Liver (tissue), 9 donors: ENCODE results near the gene PGC. TPM values are rescaled to one million over a fixed set of nuclear protein-coding genes. Genes with fewer than 3 reads are reported as not detected.

Experiments used
- DNase-seq: peaks from one replicate; pipeline ENCODE4 v3.0.0-alpha.2; 2017; ENCODE audit warnings: low spot score
- H3K27ac ChIP-seq, 2 donors: one replicate each; pipeline ENCODE4 v1.7.0; 2013; ENCODE audit warnings: inconsistent platforms in 2 of 2, low read length in 2 of 2, control low read depth in 1 of 2, low read depth in 1 of 2, mild to moderate bottlenecking in 1 of 2
- H3K27me3 ChIP-seq, 4 donors: one replicate each; pipeline versions ENCODE4 v1.6.1 to v1.7.0; 2013; ENCODE audit warnings: low read length in 3 of 4, inconsistent platforms in 1 of 4, mild to moderate bottlenecking in 1 of 4, moderate library complexity in 1 of 4; ENCODE audit not compliant: control insufficient read depth in 4 of 4, insufficient read depth in 4 of 4
- H3K36me3 ChIP-seq, 4 donors: one replicate each; pipeline versions ENCODE4 v1.6.1 to v1.7.0; 2013; ENCODE audit warnings: low read length in 3 of 4, mild to moderate bottlenecking in 3 of 4, low read depth in 1 of 4, moderate library complexity in 1 of 4; ENCODE audit not compliant: control insufficient read depth in 4 of 4, insufficient read depth in 3 of 4
- H3K4me1 ChIP-seq, 4 donors: one replicate each; pipeline versions ENCODE4 v1.6.1 to v1.7.0; 2013; ENCODE audit warnings: low read length in 3 of 4, mild to moderate bottlenecking in 3 of 4, moderate library complexity in 1 of 4; ENCODE audit not compliant: control insufficient read depth in 4 of 4, insufficient read depth in 4 of 4
- H3K4me3 ChIP-seq, 3 donors: one replicate each; pipeline versions ENCODE4 v1.6.1 to v1.7.0; 2013; ENCODE audit warnings: low read length in 3 of 3, control low read depth in 1 of 3, low read depth in 1 of 3, mild to moderate bottlenecking in 1 of 3
- H3K9ac ChIP-seq, 2 donors: one replicate each; pipeline ENCODE4 v1.7.0; 2013; ENCODE audit warnings: low read length in 2 of 2, mild to moderate bottlenecking in 2 of 2, moderate library complexity in 2 of 2, control low read depth in 1 of 2, low read depth in 1 of 2
- H3K9me3 ChIP-seq, 4 donors: one replicate each; pipeline versions ENCODE4 v1.6.1 to v1.7.0; 2013; ENCODE audit warnings: low read length in 3 of 4; ENCODE audit not compliant: control insufficient read depth in 4 of 4
- ATF3 ChIP-seq: IDR thresholded peaks from 2 replicates; pipeline ENCODE4 v1.6.1; 2016; ENCODE audit warnings: antibody characterized with exemption
- EGR1 ChIP-seq, 2 donors: IDR thresholded peaks; 2 replicates each; pipeline ENCODE4 v1.6.1; 2016 to 2018; ENCODE audit warnings: antibody characterized with exemption in 2 of 2, low read depth in 2 of 2
- FOXA1 ChIP-seq: IDR thresholded peaks from 2 replicates; pipeline ENCODE4 v1.6.1; 2016; ENCODE audit warnings: antibody characterized with exemption
- FOXA2 ChIP-seq: IDR thresholded peaks from 2 replicates; pipeline ENCODE4 v1.6.1; 2016; ENCODE audit warnings: antibody characterized with exemption
- GABPA ChIP-seq, 2 donors: IDR thresholded peaks in 1 of 2; conservative IDR thresholded peaks in 1 of 2; 2 replicates each; pipeline ENCODE4 v1.6.1; 2016; ENCODE audit warnings: antibody characterized with exemption in 2 of 2, mild to moderate bottlenecking in 1 of 2, moderate library complexity in 1 of 2
- HNF4A ChIP-seq, 2 donors: conservative IDR thresholded peaks; 2 replicates each; pipeline ENCODE4 v1.6.1; 2016; ENCODE audit warnings: antibody characterized with exemption in 2 of 2, mild to moderate bottlenecking in 2 of 2
- HNF4G ChIP-seq: IDR thresholded peaks from 2 replicates; pipeline ENCODE4 v1.6.1; 2016; ENCODE audit warnings: antibody characterized with exemption
- JUND ChIP-seq, 2 donors: IDR thresholded peaks; 2 replicates each; pipeline ENCODE4 v1.6.1; 2016; ENCODE audit warnings: antibody characterized with exemption in 2 of 2
- NR2F2 ChIP-seq: IDR thresholded peaks from 2 replicates; pipeline ENCODE4 v1.6.1; 2016; ENCODE audit warnings: antibody characterized with exemption
- RAD21 ChIP-seq, 2 donors: IDR thresholded peaks; 2 replicates each; pipeline ENCODE4 v1.6.1; 2016; ENCODE audit warnings: antibody characterized with exemption in 2 of 2, mild to moderate bottlenecking in 2 of 2
- RXRA ChIP-seq, 2 donors: IDR thresholded peaks; 2 replicates each; pipeline ENCODE4 v1.6.1; 2017 to 2018; ENCODE audit warnings: antibody characterized with exemption in 2 of 2, mild to moderate bottlenecking in 1 of 2
- SP1 ChIP-seq: IDR thresholded peaks from 2 replicates; pipeline ENCODE4 v1.6.1; 2018; ENCODE audit warnings: antibody characterized with exemption, mild to moderate bottlenecking
- TAF1 ChIP-seq: conservative IDR thresholded peaks from 2 replicates; pipeline ENCODE4 v1.6.1; 2016; ENCODE audit warnings: antibody characterized with exemption, mild to moderate bottlenecking
- YY1 ChIP-seq: IDR thresholded peaks from 2 replicates; pipeline ENCODE4 v1.6.1; 2016; ENCODE audit warnings: antibody characterized with exemption, mild to moderate bottlenecking
- WGBS: extraction: QIAGEN DNeasy Blood & Tissue Kit; methylation state at CpG from one replicate; pipeline ENCODE4 v1.1.7; 2013; 5-methylcytosine and 5-hydroxymethylcytosine counted together
- polyA plus RNA-seq, 2 donors: library from polyadenylated mRNA; stranded (reverse) in 1 of 2; unstranded in 1 of 2; fragments of 200-250 nt in 1 of 2; fragments of >200 nt in 1 of 2; fragmentation: Nextera tagmentation in 1 of 2; extraction: Ambion mirVana in 1 of 2; gene quantifications; one replicate each; pipeline versions ENCODE4 v1.2.1 to v1.2.3, GENCODE V29; 2013 to 2015
- total RNA-seq, 2 donors: library from RNA; depleted of rRNA; stranded (reverse); fragments of >200 nt; gene quantifications; one replicate each; pipeline ENCODE4 v1.2.3, GENCODE V29; 2014
- TF ChIP-seq, protein P1 (sequence below): IDR thresholded peaks from 2 replicates; pipeline ENCODE4 v1.6.1; 2016; ENCODE audit warnings: antibody characterized with exemption
- TF ChIP-seq, protein P2 (sequence below): IDR thresholded peaks from 2 replicates; pipeline ENCODE4 v1.6.1; 2016; ENCODE audit warnings: antibody characterized with exemption
- TF ChIP-seq, protein P3 (sequence below): IDR thresholded peaks from 2 replicates; pipeline ENCODE4 v1.6.1; 2016; ENCODE audit warnings: antibody characterized with exemption, mild to moderate bottlenecking
- TF ChIP-seq, protein P4 (sequence below): fragments of 150-350 bp; IDR thresholded peaks from 2 replicates; pipeline ENCODE4 v1.5.1; 2017; ENCODE audit warnings: improper control_type of control experiment, low read depth, low read length; ENCODE audit not compliant: missing input control
- donor health status: healthy.
- donor health status: healthy.
- donor health status: healthy.
- donor health status: healthy.
- donor health status: healthy.

The PGC gene
- total and polyA plus RNA-seq, 4 donors: 0.05 to 0.18 TPM; not detected in 2

DNA sequence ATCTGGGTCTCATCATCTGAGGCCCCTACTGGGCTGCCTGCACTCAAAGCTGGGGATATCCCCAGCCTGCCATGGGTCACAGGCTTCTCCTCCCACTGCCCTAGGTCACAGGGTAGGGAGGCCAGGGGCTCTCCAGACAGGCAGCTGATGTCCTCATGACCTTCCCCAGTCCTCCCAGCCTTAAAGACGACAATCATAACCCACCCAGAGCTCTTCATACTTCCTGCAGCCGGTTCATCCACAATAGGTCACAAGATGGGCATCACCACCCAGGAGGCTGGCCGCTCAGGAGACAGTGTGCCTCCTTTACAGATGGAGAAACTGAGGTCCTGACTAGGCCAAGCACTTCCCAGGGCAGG, 27.0 kb downstream of the PGC start (continued):
- no peak for TF ChIP-seq ATF3
- TF ChIP-seq, protein P1, sequence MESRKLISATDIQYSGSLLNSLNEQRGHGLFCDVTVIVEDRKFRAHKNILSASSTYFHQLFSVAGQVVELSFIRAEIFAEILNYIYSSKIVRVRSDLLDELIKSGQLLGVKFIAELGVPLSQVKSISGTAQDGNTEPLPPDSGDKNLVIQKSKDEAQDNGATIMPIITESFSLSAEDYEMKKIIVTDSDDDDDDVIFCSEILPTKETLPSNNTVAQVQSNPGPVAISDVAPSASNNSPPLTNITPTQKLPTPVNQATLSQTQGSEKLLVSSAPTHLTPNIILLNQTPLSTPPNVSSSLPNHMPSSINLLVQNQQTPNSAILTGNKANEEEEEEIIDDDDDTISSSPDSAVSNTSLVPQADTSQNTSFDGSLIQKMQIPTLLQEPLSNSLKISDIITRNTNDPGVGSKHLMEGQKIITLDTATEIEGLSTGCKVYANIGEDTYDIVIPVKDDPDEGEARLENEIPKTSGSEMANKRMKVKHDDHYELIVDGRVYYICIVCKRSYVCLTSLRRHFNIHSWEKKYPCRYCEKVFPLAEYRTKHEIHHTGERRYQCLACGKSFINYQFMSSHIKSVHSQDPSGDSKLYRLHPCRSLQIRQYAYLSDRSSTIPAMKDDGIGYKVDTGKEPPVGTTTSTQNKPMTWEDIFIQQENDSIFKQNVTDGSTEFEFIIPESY: no peak
- TF ChIP-seq NR2F2: no peak
- no peak for TF ChIP-seq YY1

DNA sequence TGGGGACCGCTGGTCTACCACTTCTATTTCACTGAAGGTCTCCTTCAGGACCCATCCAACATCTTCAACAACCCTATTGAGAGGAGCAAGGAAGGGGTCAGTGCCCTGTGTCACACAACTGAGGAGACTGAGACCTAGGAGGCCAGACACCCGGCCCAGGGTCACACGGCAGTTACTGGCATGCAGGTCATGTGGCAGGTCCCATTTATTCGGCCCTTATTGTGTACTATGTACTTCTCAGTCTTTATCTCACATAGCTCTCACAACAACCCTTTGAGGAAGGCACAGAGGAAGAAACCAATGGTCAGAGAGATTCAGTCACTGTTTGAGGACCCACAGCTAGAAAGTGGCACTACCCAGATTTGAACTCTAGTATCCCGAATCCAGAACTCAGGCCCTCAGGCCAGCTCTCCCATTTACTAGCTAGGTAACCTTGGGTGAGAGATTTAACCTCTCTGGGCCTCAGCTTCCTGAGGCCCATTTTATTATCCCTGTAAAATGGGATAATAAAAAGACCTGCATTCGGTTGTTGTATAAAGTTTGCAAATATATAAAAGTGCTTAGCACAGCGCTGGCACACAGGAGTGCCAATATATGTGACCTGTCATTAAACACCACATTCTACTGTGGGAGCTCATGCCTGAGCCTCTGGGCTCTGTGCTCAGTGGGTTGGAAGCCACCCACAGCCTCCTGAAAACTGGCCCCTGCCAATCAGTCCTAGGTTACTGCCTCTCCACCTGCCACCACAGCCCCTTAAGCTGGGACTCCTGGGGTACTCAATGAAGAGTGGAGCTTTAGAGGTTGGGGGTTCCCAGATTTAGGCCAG, 27.5 kb downstream of the PGC start:
- no peak for DNase-seq
- Histone ChIP-seq H3K27me3 (no peaks in the 10 kb centered on the region), H3K4me3 (no peak overlapping the region), H3K4me1 (peaks cover 0 to 4% (median 0%) of the 10 kb centered on the region in 4 donors), H3K36me3 (no peaks in the 10 kb centered on the region), H3K27ac (no peak overlapping the region), H3K9ac (no peak overlapping the region), H3K9me3 (no peaks in the 10 kb centered on the region)
- 90% methylated on average over 7 of the region's 7 CpGs for WGBS
- TF ChIP-seq TAF1 (no peak), FOXA2 (no peak), SP1 (no peak), HNF4A (conservative IDR thresholded peaks at IDR 0.05) (no peak), NR2F2 (no peak), RXRA (IDR thresholded peaks at IDR 0.05) (no peak), FOXA1 (no peak), ATF3 (no peak), YY1 (no peak), HNF4G (no peak), EGR1 (IDR thresholded peaks at IDR 0.05; ENCODE audit: low read depth in 2 of 2) (no peak), GABPA (IDR thresholded peaks at IDR 0.05 in 1 of 2, conservative IDR thresholded peaks at IDR 0.05 in 1 of 2) (no peak), RAD21 (IDR thresholded peaks at IDR 0.05) (no peak), JUND (IDR thresholded peaks at IDR 0.05) (no peak)
- TF ChIP-seq, protein P2, sequence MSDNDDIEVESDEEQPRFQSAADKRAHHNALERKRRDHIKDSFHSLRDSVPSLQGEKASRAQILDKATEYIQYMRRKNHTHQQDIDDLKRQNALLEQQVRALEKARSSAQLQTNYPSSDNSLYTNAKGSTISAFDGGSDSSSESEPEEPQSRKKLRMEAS: no peak
- TF ChIP-seq, protein P3, sequence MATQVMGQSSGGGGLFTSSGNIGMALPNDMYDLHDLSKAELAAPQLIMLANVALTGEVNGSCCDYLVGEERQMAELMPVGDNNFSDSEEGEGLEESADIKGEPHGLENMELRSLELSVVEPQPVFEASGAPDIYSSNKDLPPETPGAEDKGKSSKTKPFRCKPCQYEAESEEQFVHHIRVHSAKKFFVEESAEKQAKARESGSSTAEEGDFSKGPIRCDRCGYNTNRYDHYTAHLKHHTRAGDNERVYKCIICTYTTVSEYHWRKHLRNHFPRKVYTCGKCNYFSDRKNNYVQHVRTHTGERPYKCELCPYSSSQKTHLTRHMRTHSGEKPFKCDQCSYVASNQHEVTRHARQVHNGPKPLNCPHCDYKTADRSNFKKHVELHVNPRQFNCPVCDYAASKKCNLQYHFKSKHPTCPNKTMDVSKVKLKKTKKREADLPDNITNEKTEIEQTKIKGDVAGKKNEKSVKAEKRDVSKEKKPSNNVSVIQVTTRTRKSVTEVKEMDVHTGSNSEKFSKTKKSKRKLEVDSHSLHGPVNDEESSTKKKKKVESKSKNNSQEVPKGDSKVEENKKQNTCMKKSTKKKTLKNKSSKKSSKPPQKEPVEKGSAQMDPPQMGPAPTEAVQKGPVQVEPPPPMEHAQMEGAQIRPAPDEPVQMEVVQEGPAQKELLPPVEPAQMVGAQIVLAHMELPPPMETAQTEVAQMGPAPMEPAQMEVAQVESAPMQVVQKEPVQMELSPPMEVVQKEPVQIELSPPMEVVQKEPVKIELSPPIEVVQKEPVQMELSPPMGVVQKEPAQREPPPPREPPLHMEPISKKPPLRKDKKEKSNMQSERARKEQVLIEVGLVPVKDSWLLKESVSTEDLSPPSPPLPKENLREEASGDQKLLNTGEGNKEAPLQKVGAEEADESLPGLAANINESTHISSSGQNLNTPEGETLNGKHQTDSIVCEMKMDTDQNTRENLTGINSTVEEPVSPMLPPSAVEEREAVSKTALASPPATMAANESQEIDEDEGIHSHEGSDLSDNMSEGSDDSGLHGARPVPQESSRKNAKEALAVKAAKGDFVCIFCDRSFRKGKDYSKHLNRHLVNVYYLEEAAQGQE: no peak
- TF ChIP-seq, protein P4, sequence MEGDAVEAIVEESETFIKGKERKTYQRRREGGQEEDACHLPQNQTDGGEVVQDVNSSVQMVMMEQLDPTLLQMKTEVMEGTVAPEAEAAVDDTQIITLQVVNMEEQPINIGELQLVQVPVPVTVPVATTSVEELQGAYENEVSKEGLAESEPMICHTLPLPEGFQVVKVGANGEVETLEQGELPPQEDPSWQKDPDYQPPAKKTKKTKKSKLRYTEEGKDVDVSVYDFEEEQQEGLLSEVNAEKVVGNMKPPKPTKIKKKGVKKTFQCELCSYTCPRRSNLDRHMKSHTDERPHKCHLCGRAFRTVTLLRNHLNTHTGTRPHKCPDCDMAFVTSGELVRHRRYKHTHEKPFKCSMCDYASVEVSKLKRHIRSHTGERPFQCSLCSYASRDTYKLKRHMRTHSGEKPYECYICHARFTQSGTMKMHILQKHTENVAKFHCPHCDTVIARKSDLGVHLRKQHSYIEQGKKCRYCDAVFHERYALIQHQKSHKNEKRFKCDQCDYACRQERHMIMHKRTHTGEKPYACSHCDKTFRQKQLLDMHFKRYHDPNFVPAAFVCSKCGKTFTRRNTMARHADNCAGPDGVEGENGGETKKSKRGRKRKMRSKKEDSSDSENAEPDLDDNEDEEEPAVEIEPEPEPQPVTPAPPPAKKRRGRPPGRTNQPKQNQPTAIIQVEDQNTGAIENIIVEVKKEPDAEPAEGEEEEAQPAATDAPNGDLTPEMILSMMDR: no peak
- TF ChIP-seq, protein P1: no peak
